OCI-LY1 (cell line): Measurements from ENCODE around the gene ZBTB8A.
"Not testable (repeated sequence)": the region's sequence is repeated elsewhere in the genome, so short reads cannot be mapped to it uniquely, and the experiment has no call there.

Experiments
- H2AFZ ChIP-seq: fragments of 200-600 bp; sonication (generic), shearing (Covaris generic); 2 replicates; pipeline ENCODE4 v1.6.0; 2014; ENCODE audit warnings: antibody characterized with exemption, mild to moderate bottlenecking, low read length
- H3F3A ChIP-seq: fragments of 200-600 bp; sonication (generic), shearing (Covaris generic); 2 replicates; pipeline ENCODE4 v1.6.0; 2014; ENCODE audit warnings: mild to moderate bottlenecking, antibody characterized with exemption, low read length, moderate library complexity; ENCODE audit not compliant: insufficient read depth
- H3K27ac ChIP-seq: fragments of 200-600 bp; sonication (generic); 2 replicates; pipeline ENCODE4 v1.5.1; 2014; ENCODE audit warnings: low read length, mixed run types, mild to moderate bottlenecking, low read depth; ENCODE audit not compliant: poor library complexity, severe bottlenecking
- H3K27me3 ChIP-seq: fragments of 200-600 bp; sonication (generic); 2 replicates; pipeline ENCODE4 v1.6.0; 2014; ENCODE audit warnings: antibody characterized with exemption, mild to moderate bottlenecking, low read length, moderate library complexity; ENCODE audit not compliant: insufficient read depth
- H3K36me3 ChIP-seq: fragments of 200-600 bp; sonication (generic); 2 replicates; pipeline ENCODE4 v1.6.1; 2014; ENCODE audit warnings: mild to moderate bottlenecking, antibody characterized with exemption, low read length, moderate library complexity, mixed read lengths; ENCODE audit not compliant: insufficient read depth
- H3K4me1 ChIP-seq: fragments of 200-600 bp; sonication (generic); 2 replicates; pipeline ENCODE4 v1.5.1; 2014; ENCODE audit warnings: mild to moderate bottlenecking, low read length, moderate library complexity; ENCODE audit not compliant: insufficient read depth, severe bottlenecking
- H3K4me2 ChIP-seq: fragments of 200-600 bp; sonication (generic), shearing (Covaris generic); 2 replicates; pipeline ENCODE4 v1.6.1; 2014; ENCODE audit warnings: low read length
- H3K4me3 ChIP-seq: fragments of 200-600 bp; sonication (generic); 2 replicates; pipeline ENCODE4 v1.5.1; 2014; ENCODE audit warnings: low read length, low read depth, mild to moderate bottlenecking, mixed read lengths; ENCODE audit not compliant: poor library complexity, severe bottlenecking
- H3K79me2 ChIP-seq: fragments of 200-600 bp; shearing (Covaris generic); 2 replicates; pipeline ENCODE4 v1.6.1; 2016; ENCODE audit warnings: mixed run types, low read length, mixed read lengths; ENCODE audit not compliant: insufficient read depth
- H3K9ac ChIP-seq: fragments of 200-600 bp; sonication (generic), shearing (Covaris generic); 2 replicates; pipeline ENCODE4 v1.6.1; 2014; ENCODE audit warnings: mild to moderate bottlenecking, low read length, mixed read lengths
- H3K9me2 ChIP-seq: fragments of 200-600 bp; sonication (generic), shearing (Covaris generic); 2 replicates; pipeline ENCODE4 v1.6.1; 2014; ENCODE audit warnings: low read depth, mild to moderate bottlenecking, low read length, mixed read lengths
- H3K9me3 ChIP-seq: fragments of 200-600 bp; shearing (Covaris generic); 2 replicates; pipeline ENCODE4 v1.6.1; 2014; ENCODE audit warnings: low read length, mixed read lengths
- H4K20me1 ChIP-seq: fragments of 200-600 bp; sonication (generic), shearing (Covaris generic); 2 replicates; pipeline ENCODE4 v1.6.0; 2016; ENCODE audit warnings: mild to moderate bottlenecking, low read length; ENCODE audit not compliant: insufficient read depth
- EZH2 ChIP-seq: fragments of 200-600 bp; sonication (generic), shearing (Covaris generic); IDR thresholded peaks from 2 replicates; pipeline ENCODE4 v1.8.0; 2017; ENCODE audit warnings: borderline replicate concordance, mixed run types, mild to moderate bottlenecking, antibody characterized with exemption, low read length, moderate library complexity, mixed read lengths
- TF ChIP-seq, protein P1 (sequence below): fragments of 200-600 bp; sonication (generic), shearing (Covaris generic); IDR thresholded peaks from 2 replicates; pipeline ENCODE4 v1.5.1; 2017; ENCODE audit warnings: mild to moderate bottlenecking, antibody characterized with exemption, low read length, moderate library complexity, mixed read lengths

ZBTB8A gene

DNA sequence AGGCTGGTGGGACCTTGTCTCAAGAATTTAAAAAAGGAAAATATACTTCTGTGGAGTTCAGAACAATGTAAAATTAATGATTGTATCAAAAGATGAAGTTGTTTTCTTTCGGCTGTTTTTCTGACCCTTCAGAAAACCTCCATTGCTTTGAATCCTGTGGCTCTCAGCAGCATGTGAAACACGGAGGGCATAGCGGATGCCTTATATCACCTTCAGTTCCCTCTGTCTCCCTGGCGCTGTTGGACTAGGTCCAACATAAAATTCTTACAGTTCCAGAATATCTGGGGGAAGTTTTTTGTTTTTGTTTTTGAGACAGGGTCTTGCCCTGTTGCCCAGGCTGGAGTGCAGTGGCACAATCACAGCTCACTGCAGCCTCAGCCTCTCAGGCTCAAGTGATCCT is 7.4 kb downstream of the ZBTB8A start:
- H3F3A ChIP-seq, result no peaks in the 10 kb centered on the region
- no peak overlapping the region for H3K27ac ChIP-seq
- no peaks in the 10 kb centered on the region for H3K9me3 ChIP-seq
- H3K4me2 ChIP-seq, result no peak overlapping the region
- H3K27me3 ChIP-seq, result 0 out of 2 replicates have a peak, but pooled peaks cover 2% of the 10 kb centered on the region
- H3K4me1 ChIP-seq, result no peaks in the 10 kb centered on the region
- no peaks in the 10 kb centered on the region for H3K36me3 ChIP-seq
- H3K79me2 ChIP-seq, result no peaks in the 10 kb centered on the region
- H2AFZ ChIP-seq, result no peak overlapping the region
- no peaks in the 10 kb centered on the region for H3K9me2 ChIP-seq
- TF ChIP-seq EZH2, result no peak
- TF ChIP-seq, protein P1, sequence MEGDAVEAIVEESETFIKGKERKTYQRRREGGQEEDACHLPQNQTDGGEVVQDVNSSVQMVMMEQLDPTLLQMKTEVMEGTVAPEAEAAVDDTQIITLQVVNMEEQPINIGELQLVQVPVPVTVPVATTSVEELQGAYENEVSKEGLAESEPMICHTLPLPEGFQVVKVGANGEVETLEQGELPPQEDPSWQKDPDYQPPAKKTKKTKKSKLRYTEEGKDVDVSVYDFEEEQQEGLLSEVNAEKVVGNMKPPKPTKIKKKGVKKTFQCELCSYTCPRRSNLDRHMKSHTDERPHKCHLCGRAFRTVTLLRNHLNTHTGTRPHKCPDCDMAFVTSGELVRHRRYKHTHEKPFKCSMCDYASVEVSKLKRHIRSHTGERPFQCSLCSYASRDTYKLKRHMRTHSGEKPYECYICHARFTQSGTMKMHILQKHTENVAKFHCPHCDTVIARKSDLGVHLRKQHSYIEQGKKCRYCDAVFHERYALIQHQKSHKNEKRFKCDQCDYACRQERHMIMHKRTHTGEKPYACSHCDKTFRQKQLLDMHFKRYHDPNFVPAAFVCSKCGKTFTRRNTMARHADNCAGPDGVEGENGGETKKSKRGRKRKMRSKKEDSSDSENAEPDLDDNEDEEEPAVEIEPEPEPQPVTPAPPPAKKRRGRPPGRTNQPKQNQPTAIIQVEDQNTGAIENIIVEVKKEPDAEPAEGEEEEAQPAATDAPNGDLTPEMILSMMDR, result no peak
- no peaks in the 10 kb centered on the region for H4K20me1 ChIP-seq
- H3K9ac ChIP-seq, result no peak overlapping the region
- no peak overlapping the region for H3K4me3 ChIP-seq

GRCh38 chr1:32549616-32550015 is 10.4 kb downstream of the ZBTB8A start:
- Histone ChIP-seq H3K4me3 (no peak overlapping the region), H2AFZ (no peak overlapping the region), H4K20me1 (no peaks in the 10 kb centered on the region), H3K36me3 (no peaks in the 10 kb centered on the region), H3K27me3 (no peaks in the 10 kb centered on the region), H3K4me2 (no peak overlapping the region), H3K4me1 (no peaks in the 10 kb centered on the region), H3F3A (no peaks in the 10 kb centered on the region), H3K79me2 (no peaks in the 10 kb centered on the region), H3K9ac (no peak overlapping the region), H3K9me3 (no peaks in the 10 kb centered on the region), H3K27ac (no peak overlapping the region), H3K9me2 (no peaks in the 10 kb centered on the region)
- TF ChIP-seq, protein P1, result no peak
- no peak for TF ChIP-seq EZH2

GRCh38 chr1:32554288-32554687 is 15.1 kb downstream of the ZBTB8A start:
- H3K9ac ChIP-seq, result no peak overlapping the region
- no peaks in the 10 kb centered on the region for H3K79me2 ChIP-seq
- no peaks in the 10 kb centered on the region for H3K4me1 ChIP-seq
- H3K27ac ChIP-seq, result no peak overlapping the region
- no peaks in the 10 kb centered on the region for H3K9me3 ChIP-seq
- H3K4me2 ChIP-seq, result no peak overlapping the region
- no peak for TF ChIP-seq EZH2
- TF ChIP-seq, protein P1, result no peak
- no peaks in the 10 kb centered on the region for H3K27me3 ChIP-seq
- no peaks in the 10 kb centered on the region for H4K20me1 ChIP-seq
- no peaks in the 10 kb centered on the region for H3F3A ChIP-seq
- H3K9me2 ChIP-seq, result no peaks in the 10 kb centered on the region
- H2AFZ ChIP-seq, result no peak overlapping the region
- no peak overlapping the region for H3K4me3 ChIP-seq
- no peaks in the 10 kb centered on the region for H3K36me3 ChIP-seq

DNA sequence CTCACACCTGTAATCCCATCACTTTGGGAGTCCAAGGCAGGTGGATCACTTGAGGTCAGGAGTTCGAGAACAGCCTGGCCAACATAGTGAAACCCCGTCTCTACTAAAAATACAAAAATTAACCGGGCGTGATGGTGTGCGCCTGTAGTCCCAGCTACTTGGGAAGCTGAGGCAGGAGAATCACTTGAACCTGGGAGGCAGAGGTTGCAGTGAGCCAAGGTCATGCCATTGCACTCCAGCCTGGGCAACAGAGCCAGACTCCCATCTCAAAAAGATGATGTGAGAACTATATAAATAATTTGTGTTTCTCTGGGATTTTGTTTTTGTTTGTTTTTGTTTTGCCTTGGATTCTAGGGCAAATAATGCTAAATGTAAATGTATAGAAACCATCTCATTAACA is 17.8 kb downstream of the ZBTB8A start:
- H2AFZ ChIP-seq, H3K9me2 ChIP-seq, H3K79me2 ChIP-seq, H3K36me3 ChIP-seq, H3K9me3 ChIP-seq, H4K20me1 ChIP-seq, H3K27me3 ChIP-seq, H3K4me2 ChIP-seq, H3K27ac ChIP-seq, H3F3A ChIP-seq, H3K4me3 ChIP-seq, H3K4me1 ChIP-seq, H3K9ac ChIP-seq: not testable (repeated sequence)
